ENCODE measurements around the gene FGD2.

DNA sequence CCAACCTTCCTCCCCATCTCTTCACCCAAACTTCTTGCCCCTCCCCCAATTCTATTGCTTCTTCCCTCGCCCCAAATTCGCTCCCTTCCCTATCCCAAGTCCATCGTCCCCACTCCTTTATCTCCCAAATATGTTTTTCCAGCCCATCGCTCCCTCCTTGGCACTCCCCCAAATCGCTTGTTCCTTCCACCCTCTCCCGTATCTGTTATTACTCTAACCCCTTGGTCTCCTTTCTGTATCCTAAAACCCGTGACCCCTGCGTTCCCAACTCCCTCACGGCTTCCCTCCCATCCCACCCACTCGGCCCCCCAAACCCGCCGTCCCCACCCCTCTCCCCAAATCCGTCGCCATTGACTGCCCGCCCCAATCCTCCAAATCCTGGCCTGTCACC is 20.0 kb upstream of the FGD2 start:
- TF ChIP-seq EZH2 (IDR thresholded peaks at IDR 0.05) (no peak), POLR2AphosphoS5 (IDR thresholded peaks at IDR 0.05; ENCODE audit: borderline replicate concordance, low read depth, low read length) (no peak)

All from SK-N-MC (cell line).